Naive thymus-derived CD4-positive, alpha-beta T cell (primary cell): ENCODE measurements around the gene PRPF38B. TPM values are rescaled to one million over a fixed set of nuclear protein-coding genes. Genes with fewer than 3 reads are reported as not detected.
"Not testable (repeated sequence)": the region's sequence is repeated elsewhere in the genome, so short reads cannot be mapped to it uniquely, and the experiment has no call there.

Experiments
- ATAC-seq: fragments of 150-1000 bp; cut with Tn5 transposase; 2 replicates; pipeline ENCODE4 v1.10.0; 2021; ENCODE audit warnings: mild to moderate bottlenecking, moderate library complexity
- CTCF ChIA-PET: fragments of 350-600 bp; sonication (Branson Sonifier 250); formaldehyde crosslinking; loops from one replicate; lab custom pipeline; 2021; ENCODE audit warnings: antibody characterized with exemption; lab: Charles Lee
- POLR2A ChIA-PET: fragments of 350-600 bp; sonication (Branson Sonifier 250); formaldehyde crosslinking; loops from one replicate; lab custom pipeline; 2021; ENCODE audit warnings: antibody characterized with exemption, inconsistent platforms; lab: Charles Lee
- DNase-seq, 9 donors: peaks; one replicate each; pipeline versions ENCODE4 v3.0.0 to v3.0.0-alpha.2; 2020 to 2022; ENCODE audit warnings: mixed read lengths in 1 of 9
- H3K27ac ChIP-seq: one replicate; pipeline ENCODE4 v1.7.0; 2013; ENCODE audit warnings: mild to moderate bottlenecking, low read depth, low read length, moderate library complexity
- H3K27me3 ChIP-seq, 2 donors: one replicate each; pipeline ENCODE4 v1.7.0; 2013; ENCODE audit warnings: low read length in 2 of 2, mild to moderate bottlenecking in 2 of 2, moderate library complexity in 2 of 2; ENCODE audit not compliant: control insufficient read depth in 2 of 2, insufficient read depth in 2 of 2
- H3K36me3 ChIP-seq, 3 experiments: 1 replicate in 2 of 3; 2 replicates in 1 of 3; pipeline ENCODE4 v1.7.0; 2013; ENCODE audit warnings: low read length in 3 of 3, mild to moderate bottlenecking in 3 of 3, moderate library complexity in 1 of 3; ENCODE audit not compliant: insufficient read depth in 3 of 3, control insufficient read depth in 2 of 3
- H3K4me1 ChIP-seq, 2 donors: one replicate each; pipeline ENCODE4 v1.7.0; 2013; ENCODE audit warnings: low read length in 2 of 2, mild to moderate bottlenecking in 2 of 2, moderate library complexity in 1 of 2; ENCODE audit not compliant: control insufficient read depth in 2 of 2, insufficient read depth in 2 of 2
- H3K4me3 ChIP-seq: 2 replicates; pipeline ENCODE4 v1.7.0; 2013; ENCODE audit warnings: mild to moderate bottlenecking, low read length
- H3K9me3 ChIP-seq, 3 experiments: 1 replicate in 2 of 3; 2 replicates in 1 of 3; pipeline ENCODE4 v1.7.0; 2013; ENCODE audit warnings: low read length in 3 of 3; ENCODE audit not compliant: control insufficient read depth in 2 of 3
- H3K27ac Mint-ChIP-seq, 9 donors: one replicate each; pipeline ENCODE4 v1.8.0; 2020 to 2022; ENCODE audit warnings: mixed read lengths in 9 of 9, mild to moderate bottlenecking in 8 of 9, moderate library complexity in 5 of 9, inconsistent platforms in 2 of 9
- H3K27me3 Mint-ChIP-seq, 5 donors: one replicate each; pipeline ENCODE4 v1.8.0; 2021 to 2022; ENCODE audit warnings: mixed read lengths in 5 of 5, mild to moderate bottlenecking in 1 of 5
- H3K36me3 Mint-ChIP-seq, 5 donors: one replicate each; pipeline ENCODE4 v1.8.0; 2020 to 2022; ENCODE audit warnings: mixed read lengths in 5 of 5, mild to moderate bottlenecking in 3 of 5, inconsistent platforms in 1 of 5
- H3K4me1 Mint-ChIP-seq, 7 donors: one replicate each; pipeline ENCODE4 v1.8.0; 2020 to 2022; ENCODE audit warnings: mixed read lengths in 7 of 7, mild to moderate bottlenecking in 3 of 7, inconsistent platforms in 1 of 7
- H3K4me3 Mint-ChIP-seq, 10 donors: one replicate each; pipeline ENCODE4 v1.8.0; 2020 to 2022; ENCODE audit warnings: mild to moderate bottlenecking in 10 of 10, mixed read lengths in 10 of 10, moderate library complexity in 6 of 10, inconsistent platforms in 2 of 10
- H3K9me3 Mint-ChIP-seq, 11 donors: one replicate each; pipeline ENCODE4 v1.8.0; 2020 to 2022; ENCODE audit warnings: mixed read lengths in 11 of 11, mild to moderate bottlenecking in 4 of 11, inconsistent platforms in 1 of 11, moderate library complexity in 1 of 11
- intact Hi-C, 2 donors: fragments of 100-400 bp; cut with micrococcal nuclease; formaldehyde crosslinking; loops; one replicate each; pipeline ENCODE4 v1.15.1; 2023
- polyA plus RNA-seq, 2 donors: library from polyadenylated mRNA; unstranded; fragments of 300-500 nt; fragmentation: Illumina TruSeq; gene quantifications; one replicate each; pipeline ENCODE4 v1.2.3, GENCODE V29; 2021
- total RNA-seq, 6 experiments: library from RNA in 5 of 6; stranded (reverse) in 5 of 6; gene quantifications; 1 replicate in 5 of 6; 2 replicates in 1 of 6; pipeline ENCODE4 v1.2.3 and lab custom pipeline; 2021 to 2026

Gene PRPF38B
- total and polyA plus RNA-seq, 7 experiments from 2014 or later = 21.6 to 136 (median 110) TPM

DNA sequence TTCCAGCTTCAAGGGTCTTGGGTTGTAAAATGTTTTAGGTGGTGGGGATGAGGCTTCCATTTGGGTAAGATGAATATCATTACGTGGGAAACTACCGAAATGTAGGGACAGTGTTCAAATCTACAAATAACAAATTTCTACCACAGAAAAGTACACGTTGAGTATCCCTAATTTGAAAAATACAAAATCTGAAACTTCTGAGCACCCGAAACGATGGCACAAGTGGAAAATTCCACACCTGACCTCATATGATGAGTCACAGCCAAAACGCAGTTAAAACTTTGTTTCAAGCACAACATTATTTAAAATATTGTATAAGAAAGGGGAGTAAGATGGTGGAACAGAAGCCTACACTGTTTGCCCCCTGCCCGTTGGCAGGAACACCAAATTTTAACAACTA lies 22.4 kb upstream of the PRPF38B start:
- POLR2A ChIA-PET = interaction anchor here (0.6 to 2.2 kb wide), 4 partner anchors 22 to 757 kb away, joined by 3 to 9 read pairs (median 6); partner anchors contain the start of genes PRPF38B and PSMA5
- no peaks in the 10 kb centered on the region for H3K9me3 ChIP-seq
- H3K4me3 ChIP-seq = no peak overlapping the region
- Mint-ChIP-seq H3K4me1 (peaks cover 0 to 11% (median 0%) of the 10 kb centered on the region in 7 donors), H3K9me3 (no peaks in the 10 kb centered on the region), H3K4me3 (no peak overlapping the region), H3K27me3 (peaks cover 3 to 16% (median 9%) of the 10 kb centered on the region in 5 donors), H3K36me3 (peaks cover 0 to 9% (median 1%) of the 10 kb centered on the region in 5 donors), H3K27ac (peak overlapping the region in 1 of 9 donors; percentile 31)
- no peaks in the 10 kb centered on the region for H3K27me3 ChIP-seq
- intact Hi-C loops = no loop called here
- CTCF ChIA-PET = no interaction called here
- ATAC-seq (no peak), DNase-seq (no peak)
- H3K4me1 ChIP-seq = no peaks in the 10 kb centered on the region
- no peak overlapping the region for H3K27ac ChIP-seq
- no peaks in the 10 kb centered on the region for H3K36me3 ChIP-seq

DNA sequence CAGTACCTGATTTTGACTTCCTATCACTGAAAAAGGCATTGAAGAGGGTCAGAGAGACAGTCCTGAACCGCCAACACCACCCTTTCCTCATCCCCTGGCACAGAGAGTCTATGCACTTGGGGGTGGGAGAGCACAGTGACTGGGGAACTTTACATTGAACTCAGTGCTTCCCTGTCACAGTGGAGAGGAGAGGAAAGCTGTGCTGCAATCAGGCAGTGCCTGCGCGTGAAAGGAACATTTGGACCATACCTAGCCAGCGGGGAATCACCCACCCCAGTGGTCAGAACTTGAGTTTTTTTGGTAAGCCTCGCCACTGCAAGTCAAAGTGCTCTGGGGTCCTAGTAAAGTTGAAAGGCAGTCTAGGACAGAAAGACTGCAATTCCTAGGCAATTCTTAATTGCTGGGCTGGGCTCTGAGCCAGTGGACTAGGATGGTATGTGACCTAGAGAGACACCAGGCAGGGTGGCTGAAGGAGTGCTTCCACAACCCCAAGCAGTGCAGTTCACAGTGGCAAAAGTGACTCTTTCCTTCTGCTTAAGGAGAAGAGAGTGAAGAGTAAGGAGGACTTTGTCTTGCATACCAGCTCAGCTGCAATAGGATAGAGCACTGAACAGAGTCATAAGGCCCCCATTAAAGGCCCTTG lies 21.9 kb upstream of the PRPF38B start:
- no peaks in the 10 kb centered on the region for H3K36me3 ChIP-seq
- no peak for DNase-seq
- H3K4me3 Mint-ChIP-seq = no peak overlapping the region
- no peaks in the 10 kb centered on the region for H3K9me3 Mint-ChIP-seq
- no peaks in the 10 kb centered on the region for H3K4me1 ChIP-seq
- POLR2A ChIA-PET = interaction anchor here (0.6 to 2.2 kb wide), 2 partner anchors 22 to 756 kb away, joined by 3 to 9 read pairs; partner anchors contain the start of genes PRPF38B and PSMA5
- H3K36me3 Mint-ChIP-seq = peaks cover 0 to 11% (median 1%) of the 10 kb centered on the region in 5 donors
- no peaks in the 10 kb centered on the region for H3K27me3 ChIP-seq
- H3K9me3 ChIP-seq = no peaks in the 10 kb centered on the region
- H3K4me3 ChIP-seq = no peak overlapping the region
- intact Hi-C loops = no loop called here
- peaks cover 3 to 16% (median 9%) of the 10 kb centered on the region in 5 donors for H3K27me3 Mint-ChIP-seq
- no peak overlapping the region for H3K27ac ChIP-seq
- peaks cover 0 to 11% (median 0%) of the 10 kb centered on the region in 7 donors for H3K4me1 Mint-ChIP-seq
- CTCF ChIA-PET = no interaction called here
- ATAC-seq = no peak
- H3K27ac Mint-ChIP-seq = peak overlapping the region in 1 of 9 donors; percentile 31

DNA sequence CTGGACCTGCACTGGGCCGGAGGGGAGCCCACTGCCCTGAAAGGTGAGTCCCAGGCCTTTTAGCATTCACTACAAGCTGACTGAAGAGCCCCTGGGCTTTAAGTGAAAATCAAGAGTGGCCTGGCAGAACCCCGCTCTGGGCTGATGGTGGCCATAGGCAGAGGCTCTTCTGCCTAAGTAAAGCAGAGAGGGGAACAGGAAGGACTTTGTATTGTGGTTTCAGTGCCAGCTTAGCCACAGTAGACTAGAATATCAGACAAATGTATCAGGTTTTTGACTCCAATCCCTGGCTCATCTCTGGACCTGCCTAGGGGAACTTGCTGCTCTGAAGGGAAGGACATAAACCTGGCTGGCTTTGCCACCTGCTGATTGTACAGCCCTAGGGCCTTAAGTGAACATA lies 21.0 kb upstream of the PRPF38B start:
- H3K9me3 Mint-ChIP-seq = no peaks in the 10 kb centered on the region
- peaks cover 0 to 6% (median 1%) of the 10 kb centered on the region in 5 donors for H3K36me3 Mint-ChIP-seq
- H3K4me3 ChIP-seq = no peak overlapping the region
- peaks cover 3 to 16% (median 9%) of the 10 kb centered on the region in 5 donors for H3K27me3 Mint-ChIP-seq
- ChIA-PET POLR2A (interaction anchor here (2.2 kb wide), 1 partner anchor 21 kb away, joined by 9 read pairs; the partner anchor contains the start of gene PRPF38B), CTCF (no interaction called here)
- H3K27ac Mint-ChIP-seq = no peak overlapping the region
- H3K27me3 ChIP-seq = no peaks in the 10 kb centered on the region
- no peaks in the 10 kb centered on the region for H3K4me1 ChIP-seq
- peaks cover 0 to 11% (median 0%) of the 10 kb centered on the region in 7 donors for H3K4me1 Mint-ChIP-seq
- intact Hi-C loops = no loop called here
- no peaks in the 10 kb centered on the region for H3K36me3 ChIP-seq
- no peak for DNase-seq
- no peaks in the 10 kb centered on the region for H3K9me3 ChIP-seq
- no peak overlapping the region for H3K27ac ChIP-seq
- H3K4me3 Mint-ChIP-seq = no peak overlapping the region
- no peak for ATAC-seq

DNA sequence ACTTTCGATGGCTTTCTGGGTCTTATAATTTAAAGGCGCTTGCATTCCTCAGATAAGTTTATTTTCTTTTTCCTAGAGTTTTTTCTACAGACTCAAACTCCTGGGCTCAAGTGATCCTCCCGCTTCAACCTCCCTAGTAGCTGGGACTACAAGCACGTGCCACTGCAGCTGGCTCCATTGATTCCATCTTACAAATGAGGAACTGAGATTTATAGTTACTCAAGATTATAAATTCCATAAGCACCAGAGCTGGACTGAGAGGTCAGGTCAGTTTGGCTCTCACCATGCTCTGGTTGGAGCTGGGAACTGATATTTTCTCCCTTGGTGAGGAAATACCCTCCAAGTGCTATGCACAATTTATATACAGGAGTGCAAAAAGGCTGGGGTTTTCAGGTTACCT lies 13.4 kb upstream of the PRPF38B start:
- no peak overlapping the region for H3K27ac ChIP-seq
- peaks cover 0 to 2% (median 0%) of the 10 kb centered on the region in 5 donors for H3K27me3 Mint-ChIP-seq
- H3K4me1 ChIP-seq = peaks cover 6% of the 10 kb centered on the region in 2 donors
- H3K27me3 ChIP-seq = no peaks in the 10 kb centered on the region
- H3K4me3 Mint-ChIP-seq = no peak overlapping the region
- H3K9me3 ChIP-seq = no peaks in the 10 kb centered on the region
- peaks cover 0 to 6% (median 0%) of the 10 kb centered on the region in 5 donors for H3K36me3 Mint-ChIP-seq
- ChIA-PET CTCF (no interaction called here), POLR2A (interaction anchor here (0.9 to 1.5 kb wide), 2 partner anchors 14 to 17 kb away, joined by 3 to 8 read pairs; partner anchors contain the start of gene PRPF38B)
- peak overlapping the region in 1 of 9 donors; percentile 42 for H3K27ac Mint-ChIP-seq
- no peak overlapping the region for H3K4me3 ChIP-seq
- no peaks in the 10 kb centered on the region for H3K9me3 Mint-ChIP-seq
- ATAC-seq (no peak), DNase-seq (no peak)
- H3K36me3 ChIP-seq = no peaks in the 10 kb centered on the region
- H3K4me1 Mint-ChIP-seq = peaks cover 4 to 13% (median 7%) of the 10 kb centered on the region in 7 donors
- intact Hi-C loops = no loop called here

DNA sequence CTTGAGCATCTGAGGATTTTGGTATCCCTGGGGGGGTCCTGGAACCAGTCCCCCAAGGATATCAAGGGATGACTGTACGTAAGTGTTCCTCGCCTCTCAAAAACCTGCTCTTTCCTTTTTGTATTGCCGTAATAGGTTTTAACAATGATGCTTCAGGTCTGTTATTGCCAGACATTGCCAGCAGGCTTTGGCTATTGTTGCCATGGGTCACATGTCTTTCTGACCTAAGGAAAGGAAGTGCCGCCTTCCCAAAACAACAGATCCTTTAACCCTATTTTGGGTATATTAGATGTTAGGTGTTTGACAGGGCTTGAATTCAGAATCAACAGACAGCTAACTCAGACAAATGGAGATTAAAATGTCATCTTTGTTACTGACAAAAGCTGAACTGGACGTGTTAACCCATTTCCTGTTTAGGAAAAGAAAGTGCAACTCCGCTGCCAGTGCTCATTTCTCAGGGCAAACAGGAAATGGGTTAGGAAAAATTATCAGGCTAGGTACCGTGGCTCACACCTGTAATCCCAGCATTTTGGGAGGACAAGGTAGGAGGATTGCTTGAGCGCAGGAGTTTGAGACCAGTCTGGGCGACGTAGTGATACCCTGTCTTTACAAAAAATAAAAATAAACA lies 12.4 kb upstream of the PRPF38B start:
- peak overlapping the region in 5 of 10 donors; percentile 16 to 26 (median 25) for H3K4me3 Mint-ChIP-seq
- Histone ChIP-seq H3K4me1 (peaks cover 6% of the 10 kb centered on the region in 2 donors), H3K36me3 (no peaks in the 10 kb centered on the region), H3K27me3 (no peaks in the 10 kb centered on the region), H3K4me3 (no peak overlapping the region), H3K9me3 (no peaks in the 10 kb centered on the region), H3K27ac (no peak overlapping the region)
- intact Hi-C loops = no loop called here
- peaks cover 4 to 13% (median 7%) of the 10 kb centered on the region in 7 donors for H3K4me1 Mint-ChIP-seq
- DNase-seq (no peak), ATAC-seq (no peak)
- H3K27ac Mint-ChIP-seq = peak overlapping the region in 1 of 9 donors; percentile 57
- H3K9me3 Mint-ChIP-seq = no peaks in the 10 kb centered on the region
- CTCF ChIA-PET = no interaction called here
- H3K27me3 Mint-ChIP-seq = peaks cover 0 to 4% (median 0%) of the 10 kb centered on the region in 5 donors
- POLR2A ChIA-PET = interaction anchor here (2.3 kb wide), 1 partner anchor 17 kb away, joined by 6 read pairs; no protein-coding TSS in a partner anchor
- peaks cover 0 to 2% (median 0%) of the 10 kb centered on the region in 5 donors for H3K36me3 Mint-ChIP-seq

DNA sequence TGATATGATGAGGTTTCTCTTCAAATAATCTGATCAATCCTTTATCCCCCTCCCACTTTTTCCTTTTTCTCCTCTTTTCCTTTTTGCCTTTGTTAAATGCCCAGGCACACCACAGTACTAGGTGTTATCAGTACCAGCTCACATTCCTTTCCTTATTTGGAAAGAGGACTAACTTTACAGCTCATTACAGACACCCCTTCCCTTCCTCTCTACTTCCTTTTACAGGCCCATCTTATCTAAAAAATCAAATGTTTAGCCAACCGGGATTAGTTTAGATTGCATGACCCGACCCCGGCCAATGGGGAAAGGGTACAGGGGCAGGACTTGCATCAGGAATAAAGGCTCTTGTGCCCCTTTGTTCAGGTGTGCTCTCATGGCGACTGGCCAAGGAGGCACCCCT lies 10.4 kb upstream of the PRPF38B start:
- H3K27me3 Mint-ChIP-seq, H3K4me1 ChIP-seq, H3K9me3 ChIP-seq, H3K27me3 ChIP-seq, H3K4me3 Mint-ChIP-seq, H3K27ac Mint-ChIP-seq, intact Hi-C loops, ATAC-seq, H3K9me3 Mint-ChIP-seq, H3K36me3 Mint-ChIP-seq, DNase-seq, H3K36me3 ChIP-seq, H3K27ac ChIP-seq, H3K4me3 ChIP-seq: not testable (repeated sequence)
- POLR2A ChIA-PET = interaction anchor here (1.6 to 3.9 kb wide), 3 partner anchors 10 to 34 kb away, joined by 5 to 33 read pairs (median 6); partner anchors contain the start of gene PRPF38B
- CTCF ChIA-PET = interaction anchor here (1.0 to 1.1 kb wide), 2 partner anchors 11 to 38 kb away, joined by 3 to 4 read pairs; partner anchors contain the start of gene PRPF38B
- peaks cover 4 to 13% (median 7%) of the 10 kb centered on the region in 7 donors for H3K4me1 Mint-ChIP-seq
